Measurements from ENCODE around the gene DSPP.

The DSPP gene

DNA sequence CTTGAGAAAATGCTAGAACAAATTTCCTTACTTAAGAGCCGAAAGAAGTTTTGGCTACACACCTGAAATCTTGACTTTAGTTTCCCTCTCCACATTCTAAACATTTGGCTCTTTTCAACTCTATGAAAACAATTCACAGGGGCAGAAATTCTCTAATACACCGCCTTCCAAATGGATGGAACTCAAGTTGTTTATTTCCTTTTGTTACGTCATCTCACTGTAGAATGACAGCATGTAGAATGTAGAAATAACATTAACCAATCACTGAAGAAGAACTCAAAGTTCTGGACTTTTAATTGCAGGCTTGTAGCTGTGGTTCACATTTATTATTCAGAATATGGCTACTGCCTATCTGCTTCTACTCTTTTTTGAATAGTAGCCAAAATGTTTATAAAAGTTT, 43.6 kb downstream of the DSPP start:
- TF ChIP-seq CTCF (IDR thresholded peaks at IDR 0.05; ENCODE audit: insufficient read depth, low read depth, low read length, missing control alignments) = no peak
- H3K4me3 ChIP-seq (ENCODE audit: low read length) = no peak overlapping the region
- DNase-seq (ENCODE audit: low read depth) = peak; percentile 7

- TF ChIP-seq CTCF (IDR thresholded peaks at IDR 0.05; ENCODE audit: insufficient read depth, low read depth, low read length, missing control alignments) = no peak
- no peak overlapping the region for H3K4me3 ChIP-seq (ENCODE audit: low read length)
- no peak for DNase-seq (ENCODE audit: low read depth)
These were observed 46.2 kb downstream of the DSPP start for GRCh38 chr4:87654487-87655044.

DNA sequence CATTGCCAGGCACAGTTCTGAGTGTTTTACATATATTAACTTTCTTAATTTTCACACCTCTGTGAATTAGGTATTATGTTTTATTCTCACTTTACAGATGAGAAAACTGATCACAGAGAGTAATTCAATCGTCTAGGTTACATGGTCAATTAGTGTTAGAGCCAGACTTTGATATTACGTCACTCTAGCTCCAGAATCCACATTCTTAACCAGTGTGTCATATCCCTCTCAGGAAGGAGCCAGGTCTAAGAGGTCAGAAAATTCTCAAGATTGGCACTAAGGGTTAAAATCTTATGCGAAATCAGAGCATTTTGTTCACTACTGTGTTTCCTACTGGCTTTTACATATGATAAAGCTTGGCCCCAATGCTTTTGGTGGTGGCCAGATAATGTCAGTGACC, 49.2 kb downstream of the DSPP start:
- TF ChIP-seq CTCF (IDR thresholded peaks at IDR 0.05; ENCODE audit: insufficient read depth, low read depth, low read length, missing control alignments) = no peak
- peak; percentile 72 for DNase-seq (ENCODE audit: low read depth)
- no peak overlapping the region for H3K4me3 ChIP-seq (ENCODE audit: low read length)

DNA sequence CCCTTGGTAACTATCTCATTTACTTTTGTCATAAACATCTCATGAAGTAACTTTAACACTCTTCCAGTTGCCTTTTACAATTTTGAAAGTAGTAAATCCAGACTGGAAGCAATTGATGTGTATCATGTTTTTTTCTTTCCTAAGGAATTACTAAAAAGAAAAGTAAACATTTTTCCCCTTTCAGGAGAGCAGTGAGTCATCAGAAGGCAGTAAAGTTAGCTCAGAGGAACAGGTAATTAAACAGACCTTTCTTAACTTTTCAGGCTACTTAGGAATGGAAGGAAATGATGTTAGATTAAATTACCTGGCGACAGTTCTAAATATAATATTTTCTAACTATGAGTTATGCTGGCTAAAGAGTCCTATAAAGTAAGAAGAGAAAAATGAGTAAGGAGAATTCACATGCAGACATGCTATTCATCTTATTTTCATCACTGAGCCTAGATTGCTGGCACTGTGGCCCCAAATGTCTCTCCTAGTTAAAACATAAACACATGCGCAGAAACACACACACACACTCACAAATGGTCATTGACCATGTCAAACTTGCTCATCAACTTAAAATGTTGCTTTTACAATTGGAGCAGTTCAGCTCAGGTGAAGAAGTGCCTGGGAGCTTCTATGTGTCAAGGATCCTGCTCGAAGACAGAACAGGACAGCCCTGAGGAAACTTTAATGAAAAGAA, 51.1 kb downstream of the DSPP start:
- no peak for TF ChIP-seq CTCF (IDR thresholded peaks at IDR 0.05; ENCODE audit: insufficient read depth, low read depth, low read length, missing control alignments)
- H3K4me3 ChIP-seq (ENCODE audit: low read length) = no peak overlapping the region
- DNase-seq (ENCODE audit: low read depth) = peak; percentile 68

DNA sequence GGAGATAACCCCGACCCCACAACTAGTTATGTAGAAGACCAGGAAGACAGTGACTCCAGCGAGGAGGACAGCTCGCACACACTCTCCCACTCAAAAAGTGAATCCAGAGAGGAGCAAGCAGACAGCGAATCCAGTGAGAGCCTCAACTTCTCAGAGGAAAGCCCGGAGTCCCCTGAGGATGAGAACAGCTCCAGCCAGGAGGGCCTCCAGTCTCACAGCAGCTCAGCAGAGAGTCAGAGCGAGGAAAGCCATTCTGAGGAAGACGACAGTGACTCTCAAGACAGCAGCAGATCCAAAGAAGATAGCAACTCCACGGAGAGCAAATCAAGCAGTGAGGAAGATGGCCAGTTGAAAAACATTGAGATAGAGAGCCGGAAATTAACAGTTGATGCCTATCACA, 54.5 kb downstream of the DSPP start:
- no peak for TF ChIP-seq CTCF (IDR thresholded peaks at IDR 0.05; ENCODE audit: insufficient read depth, low read depth, low read length, missing control alignments)
- H3K4me3 ChIP-seq (ENCODE audit: low read length) = no peak overlapping the region
- DNase-seq (ENCODE audit: low read depth) = no peak
